OCI-LY1 (cell line): Measurements from ENCODE around the gene DPP6.

ENCODE experiments used
- H2AFZ ChIP-seq: fragments of 200-600 bp; sonication (generic), shearing (Covaris generic); 2 replicates; pipeline ENCODE4 v1.6.0; 2014; ENCODE audit warnings: antibody characterized with exemption, mild to moderate bottlenecking, low read length
- H3F3A ChIP-seq: fragments of 200-600 bp; sonication (generic), shearing (Covaris generic); 2 replicates; pipeline ENCODE4 v1.6.0; 2014; ENCODE audit warnings: mild to moderate bottlenecking, antibody characterized with exemption, low read length, moderate library complexity; ENCODE audit not compliant: insufficient read depth
- H3K27ac ChIP-seq: fragments of 200-600 bp; sonication (generic); 2 replicates; pipeline ENCODE4 v1.5.1; 2014; ENCODE audit warnings: low read length, mixed run types, mild to moderate bottlenecking, low read depth; ENCODE audit not compliant: poor library complexity, severe bottlenecking
- H3K27me3 ChIP-seq: fragments of 200-600 bp; sonication (generic); 2 replicates; pipeline ENCODE4 v1.6.0; 2014; ENCODE audit warnings: antibody characterized with exemption, mild to moderate bottlenecking, low read length, moderate library complexity; ENCODE audit not compliant: insufficient read depth
- H3K36me3 ChIP-seq: fragments of 200-600 bp; sonication (generic); 2 replicates; pipeline ENCODE4 v1.6.1; 2014; ENCODE audit warnings: mild to moderate bottlenecking, antibody characterized with exemption, low read length, moderate library complexity, mixed read lengths; ENCODE audit not compliant: insufficient read depth
- H3K4me1 ChIP-seq: fragments of 200-600 bp; sonication (generic); 2 replicates; pipeline ENCODE4 v1.5.1; 2014; ENCODE audit warnings: mild to moderate bottlenecking, low read length, moderate library complexity; ENCODE audit not compliant: insufficient read depth, severe bottlenecking
- H3K4me2 ChIP-seq: fragments of 200-600 bp; sonication (generic), shearing (Covaris generic); 2 replicates; pipeline ENCODE4 v1.6.1; 2014; ENCODE audit warnings: low read length
- H3K4me3 ChIP-seq: fragments of 200-600 bp; sonication (generic); 2 replicates; pipeline ENCODE4 v1.5.1; 2014; ENCODE audit warnings: low read length, low read depth, mild to moderate bottlenecking, mixed read lengths; ENCODE audit not compliant: poor library complexity, severe bottlenecking
- H3K79me2 ChIP-seq: fragments of 200-600 bp; shearing (Covaris generic); 2 replicates; pipeline ENCODE4 v1.6.1; 2016; ENCODE audit warnings: mixed run types, low read length, mixed read lengths; ENCODE audit not compliant: insufficient read depth
- H3K9ac ChIP-seq: fragments of 200-600 bp; sonication (generic), shearing (Covaris generic); 2 replicates; pipeline ENCODE4 v1.6.1; 2014; ENCODE audit warnings: mild to moderate bottlenecking, low read length, mixed read lengths
- H3K9me2 ChIP-seq: fragments of 200-600 bp; sonication (generic), shearing (Covaris generic); 2 replicates; pipeline ENCODE4 v1.6.1; 2014; ENCODE audit warnings: low read depth, mild to moderate bottlenecking, low read length, mixed read lengths
- H3K9me3 ChIP-seq: fragments of 200-600 bp; shearing (Covaris generic); 2 replicates; pipeline ENCODE4 v1.6.1; 2014; ENCODE audit warnings: low read length, mixed read lengths
- H4K20me1 ChIP-seq: fragments of 200-600 bp; sonication (generic), shearing (Covaris generic); 2 replicates; pipeline ENCODE4 v1.6.0; 2016; ENCODE audit warnings: mild to moderate bottlenecking, low read length; ENCODE audit not compliant: insufficient read depth
- CTCF ChIP-seq: fragments of 200-600 bp; sonication (generic), shearing (Covaris generic); IDR thresholded peaks from 2 replicates; pipeline ENCODE4 v1.5.1; 2017; ENCODE audit warnings: mild to moderate bottlenecking, antibody characterized with exemption, low read length, moderate library complexity, mixed read lengths
- EZH2 ChIP-seq: fragments of 200-600 bp; sonication (generic), shearing (Covaris generic); IDR thresholded peaks from 2 replicates; pipeline ENCODE4 v1.8.0; 2017; ENCODE audit warnings: borderline replicate concordance, mixed run types, mild to moderate bottlenecking, antibody characterized with exemption, low read length, moderate library complexity, mixed read lengths

Gene DPP6

DNA sequence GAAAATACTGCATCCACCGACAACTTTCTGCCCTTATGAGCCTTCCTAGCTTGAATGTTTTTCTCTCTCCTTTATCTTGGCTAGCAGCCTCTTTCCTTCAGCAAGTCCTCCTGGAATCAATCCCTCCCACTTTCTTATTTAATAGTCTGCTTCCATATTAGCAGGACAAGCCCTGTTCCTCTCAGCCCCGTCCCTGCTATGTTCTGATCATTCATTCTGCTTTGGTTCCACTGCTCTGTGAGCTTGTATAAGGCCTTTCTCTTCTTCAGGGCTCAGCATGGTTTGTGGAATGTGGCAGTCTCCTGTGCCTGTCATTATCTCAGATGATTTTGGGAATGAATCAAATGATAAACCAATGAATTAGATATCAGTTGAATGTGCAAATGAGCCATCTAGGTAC is 420.1 kb downstream of the DPP6 start:
- no peaks in the 10 kb centered on the region for H3F3A ChIP-seq
- H3K9ac ChIP-seq: no peak overlapping the region
- no peak overlapping the region for H3K4me3 ChIP-seq
- TF ChIP-seq EZH2 (no peak), CTCF (no peak)
- H3K79me2 ChIP-seq: no peaks in the 10 kb centered on the region
- H3K9me2 ChIP-seq: no peaks in the 10 kb centered on the region
- no peaks in the 10 kb centered on the region for H4K20me1 ChIP-seq
- H3K4me1 ChIP-seq: no peaks in the 10 kb centered on the region
- no peak overlapping the region for H3K27ac ChIP-seq
- H3K9me3 ChIP-seq: no peaks in the 10 kb centered on the region
- no peak overlapping the region for H3K4me2 ChIP-seq
- H3K27me3 ChIP-seq: no peaks in the 10 kb centered on the region
- H3K36me3 ChIP-seq: no peaks in the 10 kb centered on the region
- no peak overlapping the region for H2AFZ ChIP-seq

GRCh38 chr7:154473360-154473759 is 421.2 kb downstream of the DPP6 start:
- H4K20me1 ChIP-seq: no peaks in the 10 kb centered on the region
- H3K79me2 ChIP-seq: no peaks in the 10 kb centered on the region
- H3K27me3 ChIP-seq: no peaks in the 10 kb centered on the region
- H3K4me3 ChIP-seq: no peak overlapping the region
- H3K4me2 ChIP-seq: no peak overlapping the region
- H3K9ac ChIP-seq: no peak overlapping the region
- H3F3A ChIP-seq: no peaks in the 10 kb centered on the region
- no peaks in the 10 kb centered on the region for H3K36me3 ChIP-seq
- no peaks in the 10 kb centered on the region for H3K9me3 ChIP-seq
- no peak overlapping the region for H3K27ac ChIP-seq
- TF ChIP-seq EZH2: no peak
- TF ChIP-seq CTCF: no peak
- H2AFZ ChIP-seq: no peak overlapping the region
- H3K4me1 ChIP-seq: no peaks in the 10 kb centered on the region
- no peaks in the 10 kb centered on the region for H3K9me2 ChIP-seq

DNA sequence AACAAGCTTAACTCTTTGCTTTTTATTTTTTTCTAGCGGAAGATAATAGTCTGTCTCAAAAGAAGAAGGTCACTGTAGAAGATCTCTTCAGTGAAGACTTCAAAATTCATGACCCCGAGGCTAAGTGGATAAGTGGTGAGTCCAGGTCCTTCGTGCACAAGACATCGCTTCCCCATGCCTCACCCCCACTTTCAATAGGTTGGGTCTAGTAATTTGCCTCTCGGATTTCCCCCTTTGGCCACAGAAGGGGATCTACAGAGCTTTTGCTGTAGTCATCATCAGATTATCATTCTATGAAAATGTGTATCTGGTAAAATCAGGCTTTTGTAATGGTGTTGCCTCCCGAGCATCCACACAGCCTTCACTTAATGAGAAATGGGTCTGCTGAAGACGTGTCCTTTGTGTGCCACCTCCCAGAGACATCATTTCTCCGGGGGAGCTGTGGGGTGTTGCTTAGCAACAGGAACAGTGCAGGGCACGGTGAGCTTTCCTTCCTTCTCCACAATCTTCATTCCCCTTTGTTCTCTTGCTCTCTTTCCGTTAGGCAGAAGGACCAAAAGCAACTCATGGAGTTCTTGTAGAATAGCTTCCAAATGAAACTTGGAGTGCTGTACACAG is 422.8 kb downstream of the DPP6 start:
- Histone ChIP-seq H3K4me1 (no peaks in the 10 kb centered on the region), H3K4me3 (no peak overlapping the region), H3K9me3 (no peaks in the 10 kb centered on the region), H4K20me1 (no peaks in the 10 kb centered on the region), H3K27me3 (no peaks in the 10 kb centered on the region), H3K27ac (no peak overlapping the region), H3K36me3 (no peaks in the 10 kb centered on the region), H3K4me2 (no peak overlapping the region), H3K9ac (no peak overlapping the region), H3F3A (no peaks in the 10 kb centered on the region), H3K79me2 (no peaks in the 10 kb centered on the region), H3K9me2 (no peaks in the 10 kb centered on the region), H2AFZ (no peak overlapping the region)
- TF ChIP-seq EZH2: no peak
- no peak for TF ChIP-seq CTCF
